Smooth muscle cell (in vitro differentiated cells): ENCODE data around the gene IQSEC3. TPM values are rescaled to one million over a fixed set of nuclear protein-coding genes. Genes with fewer than 3 reads are reported as not detected.

Experiments
- DNase-seq: peaks from one replicate; lab custom pipeline; 2025; ENCODE audit not compliant: unreplicated experiment; lab: John Stamatoyannopoulos, UW
- H2AFZ ChIP-seq: fragments of 200-600 bp; sonication (generic); 2 replicates; pipeline ENCODE4 v1.6.0; 2016; ENCODE audit warnings: antibody characterized with exemption, low read depth, mild to moderate bottlenecking
- H3F3A ChIP-seq: fragments of 200-600 bp; sonication (generic); 2 replicates; pipeline ENCODE4 v1.6.0; 2017; ENCODE audit warnings: antibody characterized with exemption, low read depth
- H3K27ac ChIP-seq: fragments of 200-600 bp; sonication (generic); 2 replicates; pipeline ENCODE4 v1.5.1; 2016; ENCODE audit warnings: low read depth, mild to moderate bottlenecking
- H3K27me3 ChIP-seq: fragments of 200-600 bp; sonication (generic); 2 replicates; pipeline ENCODE4 v1.6.1; 2016; ENCODE audit warnings: low read depth, mild to moderate bottlenecking
- H3K36me3 ChIP-seq: fragments of 200-600 bp; sonication (generic); 2 replicates; pipeline ENCODE4 v1.5.1; 2016; ENCODE audit warnings: low read depth
- H3K4me1 ChIP-seq: fragments of 200-600 bp; sonication (generic); 2 replicates; pipeline ENCODE4 v1.5.1; 2016; ENCODE audit warnings: low read depth
- H3K4me2 ChIP-seq: fragments of 200-600 bp; sonication (generic); 2 replicates; pipeline ENCODE4 v1.6.0; 2016; ENCODE audit warnings: mild to moderate bottlenecking
- H3K4me3 ChIP-seq: fragments of 200-600 bp; sonication (generic); 2 replicates; pipeline ENCODE4 v1.5.1; 2016; ENCODE audit warnings: mild to moderate bottlenecking
- H3K79me2 ChIP-seq: fragments of 200-600 bp; sonication (generic); 2 replicates; pipeline ENCODE4 v1.6.0; 2016; ENCODE audit warnings: low read depth, mild to moderate bottlenecking
- H3K9ac ChIP-seq: fragments of 200-600 bp; sonication (generic); 2 replicates; pipeline ENCODE4 v1.6.0; 2016; ENCODE audit warnings: low read depth
- H3K9me3 ChIP-seq: fragments of 200-600 bp; sonication (generic); replicated peaks from 2 replicates; pipeline ENCODE4 v1.5.1; 2016; ENCODE audit warnings: low read depth
- H4K20me1 ChIP-seq: fragments of 200-600 bp; sonication (generic); 2 replicates; pipeline ENCODE4 v1.6.0; 2016; ENCODE audit warnings: low read depth
- CTCF ChIP-seq: fragments of 200-600 bp; sonication (generic); IDR thresholded peaks from 2 replicates; pipeline ENCODE4 v1.5.1; 2017; ENCODE audit warnings: borderline replicate concordance, mild to moderate bottlenecking, antibody characterized with exemption; ENCODE audit not compliant: insufficient read depth, poor library complexity, severe bottlenecking
- WGBS: methylation state at CpG from one replicate; pipeline ENCODE4 v1.1.7; 2016; ENCODE audit warnings: low lambda C conversion rate; 5-methylcytosine and 5-hydroxymethylcytosine counted together
- polyA plus RNA-seq: library from polyadenylated mRNA; unstranded; fragments of >200 nt; fragmentation: Nextera tagmentation; extraction: Ambion mirVana; gene quantifications from 2 replicates; pipeline ENCODE4 v1.2.1, GENCODE V29; 2016
- total RNA-seq: library from RNA; depleted of rRNA; stranded (reverse); fragments of >200 nt; gene quantifications from 2 replicates; pipeline ENCODE4 v1.2.3, GENCODE V29; 2014

IQSEC3 gene
- total and polyA plus RNA-seq, 2 experiments from 2014 or later, result 0.72 to 2.4 TPM

- 82% methylated on average over 5 of the region's 5 CpGs for WGBS
- no peaks in the 10 kb centered on the region for H3K79me2 ChIP-seq
- no peak for DNase-seq
- TF ChIP-seq CTCF, result no peak
- no peak overlapping the region for H3K4me3 ChIP-seq
- no peaks in the 10 kb centered on the region for H3K4me1 ChIP-seq
- no peaks in the 10 kb centered on the region for H3F3A ChIP-seq
- no peaks in the 10 kb centered on the region for H3K9me3 ChIP-seq
- H3K9ac ChIP-seq, result no peak overlapping the region
- H4K20me1 ChIP-seq, result no peaks in the 10 kb centered on the region
- no peak overlapping the region for H3K27ac ChIP-seq
- H3K4me2 ChIP-seq, result no peak overlapping the region
- H3K27me3 ChIP-seq, result no peaks in the 10 kb centered on the region
- no peaks in the 10 kb centered on the region for H3K36me3 ChIP-seq
- no peak overlapping the region for H2AFZ ChIP-seq
These were observed 85.0 kb downstream of the IQSEC3 start for GRCh38 chr12:151579-151978.

- Histone ChIP-seq H3F3A (no peaks in the 10 kb centered on the region), H4K20me1 (no peaks in the 10 kb centered on the region), H3K79me2 (no peaks in the 10 kb centered on the region), H3K4me3 (no peak overlapping the region), H3K36me3 (no peaks in the 10 kb centered on the region), H3K9ac (no peak overlapping the region), H3K27me3 (no peaks in the 10 kb centered on the region), H3K9me3 (no peaks in the 10 kb centered on the region), H3K4me2 (no peak overlapping the region), H2AFZ (no peak overlapping the region), H3K4me1 (no peaks in the 10 kb centered on the region), H3K27ac (no peak overlapping the region)
- DNase-seq, result no peak
- no peak for TF ChIP-seq CTCF
- WGBS, result 56% methylated on average over 3 of the region's 3 CpGs
These were observed 85.9 kb downstream of the IQSEC3 start for GRCh38 chr12:152440-152839.

GRCh38 chr12:153080-153746, 86.6 kb downstream of the IQSEC3 start:
- H2AFZ ChIP-seq, result no peak overlapping the region
- peak; percentile 42 for DNase-seq
- WGBS, result 11% methylated on average over 11 of the region's 11 CpGs

More at GRCh38 chr12:153080-153746, 86.6 kb downstream of the IQSEC3 start:
- no peak overlapping the region for H3K4me2 ChIP-seq
- no peaks in the 10 kb centered on the region for H3K4me1 ChIP-seq
- no peak overlapping the region for H3K9ac ChIP-seq
- no peaks in the 10 kb centered on the region for H3K27me3 ChIP-seq
- no peaks in the 10 kb centered on the region for H3F3A ChIP-seq
- no peaks in the 10 kb centered on the region for H4K20me1 ChIP-seq
- no peak overlapping the region for H3K4me3 ChIP-seq
- H3K9me3 ChIP-seq, result no peaks in the 10 kb centered on the region
- H3K36me3 ChIP-seq, result no peaks in the 10 kb centered on the region
- H3K79me2 ChIP-seq, result no peaks in the 10 kb centered on the region
- no peak overlapping the region for H3K27ac ChIP-seq
- peak; percentile 70 for TF ChIP-seq CTCF
